ENCODE results near the gene AIF1.

The AIF1 gene

DNA sequence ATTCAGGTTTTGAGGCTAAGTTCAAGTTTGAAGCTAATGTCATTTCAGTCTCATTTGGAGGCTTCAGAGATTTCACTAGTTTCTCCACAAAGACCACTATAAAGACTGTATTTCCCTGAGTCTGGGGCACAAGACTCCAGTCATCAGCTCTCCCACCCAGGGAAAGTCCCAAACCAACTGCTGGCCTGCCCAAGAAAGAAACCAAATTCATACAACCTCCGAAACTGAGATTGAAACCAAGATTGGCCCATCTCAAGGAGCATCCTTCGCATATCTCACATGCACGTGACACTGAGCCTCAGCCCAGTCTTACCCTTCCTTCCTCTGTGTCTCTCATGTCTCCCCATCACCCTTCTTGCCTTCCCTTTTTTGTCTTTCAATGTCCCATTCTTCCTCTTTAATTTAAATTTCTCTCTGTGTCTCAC, 46.5 kb upstream of the AIF1 start (continued):
- TF ChIP-seq POU6F1 (CRISPR knock-in tag; IDR thresholded peaks at IDR 0.05; ENCODE audit: borderline replicate concordance, low read depth): no peak
- TF ChIP-seq PPARA (CRISPR knock-in tag; IDR thresholded peaks at IDR 0.05; ENCODE audit: borderline replicate concordance): no peak
- TF ChIP-seq, protein P1, sequence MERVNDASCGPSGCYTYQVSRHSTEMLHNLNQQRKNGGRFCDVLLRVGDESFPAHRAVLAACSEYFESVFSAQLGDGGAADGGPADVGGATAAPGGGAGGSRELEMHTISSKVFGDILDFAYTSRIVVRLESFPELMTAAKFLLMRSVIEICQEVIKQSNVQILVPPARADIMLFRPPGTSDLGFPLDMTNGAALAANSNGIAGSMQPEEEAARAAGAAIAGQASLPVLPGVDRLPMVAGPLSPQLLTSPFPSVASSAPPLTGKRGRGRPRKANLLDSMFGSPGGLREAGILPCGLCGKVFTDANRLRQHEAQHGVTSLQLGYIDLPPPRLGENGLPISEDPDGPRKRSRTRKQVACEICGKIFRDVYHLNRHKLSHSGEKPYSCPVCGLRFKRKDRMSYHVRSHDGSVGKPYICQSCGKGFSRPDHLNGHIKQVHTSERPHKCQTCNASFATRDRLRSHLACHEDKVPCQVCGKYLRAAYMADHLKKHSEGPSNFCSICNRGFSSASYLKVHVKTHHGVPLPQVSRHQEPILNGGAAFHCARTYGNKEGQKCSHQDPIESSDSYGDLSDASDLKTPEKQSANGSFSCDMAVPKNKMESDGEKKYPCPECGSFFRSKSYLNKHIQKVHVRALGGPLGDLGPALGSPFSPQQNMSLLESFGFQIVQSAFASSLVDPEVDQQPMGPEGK (CRISPR knock-in tag; IDR thresholded peaks at IDR 0.05; ENCODE audit: borderline replicate concordance): no peak
- TF ChIP-seq GLIS3 (CRISPR knock-in tag; IDR thresholded peaks at IDR 0.05): no peak
- TF ChIP-seq ARNTL (CRISPR knock-in tag; IDR thresholded peaks at IDR 0.05; ENCODE audit: borderline replicate concordance, low read depth): no peak

DNA sequence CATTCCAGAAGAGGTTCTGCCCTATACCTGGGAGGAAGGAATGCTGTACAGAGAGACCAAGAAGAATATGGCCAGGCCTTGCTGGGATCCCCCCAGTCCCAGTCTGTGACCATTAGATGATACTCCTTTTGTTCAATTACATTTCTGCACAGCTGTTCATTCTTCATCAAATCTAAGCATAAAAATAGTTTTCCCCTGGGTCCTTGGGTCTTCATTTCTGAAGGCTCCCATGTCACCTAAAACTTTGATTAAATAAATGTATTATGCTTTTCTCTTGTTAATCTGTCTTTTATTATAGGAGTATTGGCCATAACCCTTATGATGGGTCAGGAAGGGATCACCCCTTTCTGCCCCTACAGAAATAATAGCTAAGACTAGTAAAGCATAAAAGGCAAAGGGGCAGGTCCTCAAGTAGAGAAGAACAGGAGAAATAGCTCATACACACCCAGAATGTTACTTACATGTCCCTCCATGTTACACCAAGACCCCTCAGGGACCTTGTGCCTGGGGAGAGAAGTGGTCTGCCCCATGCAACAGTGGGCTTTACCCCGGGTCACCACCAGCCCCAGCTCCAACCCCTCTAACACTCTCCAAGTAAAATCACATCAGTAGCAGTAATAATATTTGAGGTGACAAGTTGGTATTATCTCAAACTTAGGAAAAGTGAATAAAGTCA, 45.0 kb upstream of the AIF1 start:
- no peak for ATAC-seq
- TF ChIP-seq CSDC2 (CRISPR knock-in tag; IDR thresholded peaks at IDR 0.05) (no peak), ZC3H10 (CRISPR knock-in tag; IDR thresholded peaks at IDR 0.05) (no peak), GLIS3 (CRISPR knock-in tag; IDR thresholded peaks at IDR 0.05) (no peak), ZNF70 (CRISPR knock-in tag; IDR thresholded peaks at IDR 0.05) (no peak), ESRRG (CRISPR knock-in tag; IDR thresholded peaks at IDR 0.05) (no peak)
- TF ChIP-seq, protein P2, sequence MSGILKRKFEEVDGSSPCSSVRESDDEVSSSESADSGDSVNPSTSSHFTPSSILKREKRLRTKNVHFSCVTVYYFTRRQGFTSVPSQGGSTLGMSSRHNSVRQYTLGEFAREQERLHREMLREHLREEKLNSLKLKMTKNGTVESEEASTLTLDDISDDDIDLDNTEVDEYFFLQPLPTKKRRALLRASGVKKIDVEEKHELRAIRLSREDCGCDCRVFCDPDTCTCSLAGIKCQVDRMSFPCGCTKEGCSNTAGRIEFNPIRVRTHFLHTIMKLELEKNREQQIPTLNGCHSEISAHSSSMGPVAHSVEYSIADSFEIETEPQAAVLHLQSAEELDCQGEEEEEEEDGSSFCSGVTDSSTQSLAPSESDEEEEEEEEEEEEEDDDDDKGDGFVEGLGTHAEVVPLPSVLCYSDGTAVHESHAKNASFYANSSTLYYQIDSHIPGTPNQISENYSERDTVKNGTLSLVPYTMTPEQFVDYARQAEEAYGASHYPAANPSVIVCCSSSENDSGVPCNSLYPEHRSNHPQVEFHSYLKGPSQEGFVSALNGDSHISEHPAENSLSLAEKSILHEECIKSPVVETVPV (CRISPR knock-in tag; IDR thresholded peaks at IDR 0.05): no peak
- TF ChIP-seq, protein P1 (CRISPR knock-in tag; IDR thresholded peaks at IDR 0.05; ENCODE audit: borderline replicate concordance): no peak

- TF ChIP-seq BACH2 (CRISPR knock-in tag; IDR thresholded peaks at IDR 0.05; ENCODE audit: borderline replicate concordance) (no peak), ZFP30 (CRISPR knock-in tag; IDR thresholded peaks at IDR 0.05) (no peak), ZNF70 (CRISPR knock-in tag; IDR thresholded peaks at IDR 0.05) (no peak), ARNTL (CRISPR knock-in tag; IDR thresholded peaks at IDR 0.05; ENCODE audit: borderline replicate concordance, low read depth) (no peak), PPARA (CRISPR knock-in tag; IDR thresholded peaks at IDR 0.05; ENCODE audit: borderline replicate concordance) (no peak), TSHZ2 (CRISPR knock-in tag; IDR thresholded peaks at IDR 0.05) (no peak), GLIS3 (CRISPR knock-in tag; IDR thresholded peaks at IDR 0.05) (no peak), TOX (CRISPR knock-in tag; IDR thresholded peaks at IDR 0.05; ENCODE audit: borderline replicate concordance) (no peak), CREB5 (CRISPR knock-in tag; IDR thresholded peaks at IDR 0.05; ENCODE audit: low read depth) (no peak), CSDC2 (CRISPR knock-in tag; IDR thresholded peaks at IDR 0.05) (no peak), ISL1 (CRISPR knock-in tag; IDR thresholded peaks at IDR 0.05) (no peak), OSR1 (CRISPR knock-in tag; IDR thresholded peaks at IDR 0.05) (no peak), ZFP3 (CRISPR knock-in tag; IDR thresholded peaks at IDR 0.05) (no peak), RARB (CRISPR knock-in tag; IDR thresholded peaks at IDR 0.05) (no peak), ZNF8 (CRISPR knock-in tag; IDR thresholded peaks at IDR 0.05) (no peak), SNAI2 (CRISPR knock-in tag; IDR thresholded peaks at IDR 0.05) (no peak)
- ATAC-seq: no peak
These were observed 42.8 kb upstream of the AIF1 start, which contains the start of gene LTA for GRCh38 chr6:31572041-31572911. TSS of gene LTA (plus strand) at chr6:31572289. CDS start at chr6:31572743, 454 bp downstream.

Measured in SK-N-SH treated with all-trans-retinoic acid at 6 μM for 48 hours (cell line).